GM12875 (cell line): Measurements from ENCODE around the gene YIPF6.
"Not testable (repeated sequence)": the region's sequence is repeated elsewhere in the genome, so short reads cannot be mapped to it uniquely, and the experiment has no call there.

ENCODE experiments used
- H3K4me3 ChIP-seq: one replicate; pipeline ENCODE4 v1.5.1; 2011; ENCODE audit warnings: low read depth, low read length, control low read depth
- TF ChIP-seq, protein P1 (sequence below): IDR thresholded peaks from 2 replicates; pipeline ENCODE4 v1.5.1; 2011; ENCODE audit warnings: low read depth, mild to moderate bottlenecking, control low read depth, inconsistent platforms, low read length, moderate library complexity, borderline replicate concordance; ENCODE audit not compliant: insufficient read depth

YIPF6 gene

DNA sequence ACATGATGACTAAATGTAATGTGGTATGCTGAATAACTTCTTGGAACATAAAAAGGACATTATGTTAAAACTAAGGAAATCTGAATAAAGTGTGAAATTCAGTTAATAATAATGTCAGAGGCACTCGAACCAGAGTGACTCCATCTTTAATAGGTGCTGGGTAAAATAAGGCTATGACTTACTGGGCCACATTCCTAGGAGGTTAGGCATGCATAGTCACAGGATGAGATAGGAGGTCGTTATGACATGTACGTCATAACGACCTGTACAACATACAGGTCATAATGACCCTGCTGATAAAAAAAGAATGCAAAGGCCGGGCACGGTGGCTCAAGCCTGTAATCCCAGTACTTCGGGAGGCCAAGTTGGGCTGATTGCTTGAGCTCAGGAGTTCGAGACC lies 36.7 kb upstream of the YIPF6 start:
- TF ChIP-seq, protein P1, sequence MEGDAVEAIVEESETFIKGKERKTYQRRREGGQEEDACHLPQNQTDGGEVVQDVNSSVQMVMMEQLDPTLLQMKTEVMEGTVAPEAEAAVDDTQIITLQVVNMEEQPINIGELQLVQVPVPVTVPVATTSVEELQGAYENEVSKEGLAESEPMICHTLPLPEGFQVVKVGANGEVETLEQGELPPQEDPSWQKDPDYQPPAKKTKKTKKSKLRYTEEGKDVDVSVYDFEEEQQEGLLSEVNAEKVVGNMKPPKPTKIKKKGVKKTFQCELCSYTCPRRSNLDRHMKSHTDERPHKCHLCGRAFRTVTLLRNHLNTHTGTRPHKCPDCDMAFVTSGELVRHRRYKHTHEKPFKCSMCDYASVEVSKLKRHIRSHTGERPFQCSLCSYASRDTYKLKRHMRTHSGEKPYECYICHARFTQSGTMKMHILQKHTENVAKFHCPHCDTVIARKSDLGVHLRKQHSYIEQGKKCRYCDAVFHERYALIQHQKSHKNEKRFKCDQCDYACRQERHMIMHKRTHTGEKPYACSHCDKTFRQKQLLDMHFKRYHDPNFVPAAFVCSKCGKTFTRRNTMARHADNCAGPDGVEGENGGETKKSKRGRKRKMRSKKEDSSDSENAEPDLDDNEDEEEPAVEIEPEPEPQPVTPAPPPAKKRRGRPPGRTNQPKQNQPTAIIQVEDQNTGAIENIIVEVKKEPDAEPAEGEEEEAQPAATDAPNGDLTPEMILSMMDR = no peak
- no peak overlapping the region for H3K4me3 ChIP-seq

DNA sequence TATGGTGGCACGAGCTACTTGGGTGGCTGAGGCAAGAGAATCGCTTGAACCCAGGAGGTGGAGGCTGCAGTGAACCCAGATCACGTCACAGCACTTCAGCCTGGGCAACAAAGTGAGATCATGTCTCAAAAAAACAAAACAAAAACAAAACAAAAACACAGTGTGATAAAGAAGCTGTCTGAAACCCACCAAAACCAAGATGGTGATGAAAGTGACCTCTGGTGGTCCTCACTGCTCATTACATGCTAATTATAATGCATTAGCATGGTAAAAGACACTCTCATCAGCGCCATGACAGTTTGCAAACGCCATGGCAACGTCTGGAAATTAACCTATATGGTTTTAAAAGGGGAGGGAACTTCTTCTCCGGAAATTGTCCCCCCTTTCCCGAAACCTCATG lies 36.2 kb upstream of the YIPF6 start:
- TF ChIP-seq, protein P1 = peak; percentile 40; the same call in 1 of the 2 replicates
- H3K4me3 ChIP-seq = no peak overlapping the region

DNA sequence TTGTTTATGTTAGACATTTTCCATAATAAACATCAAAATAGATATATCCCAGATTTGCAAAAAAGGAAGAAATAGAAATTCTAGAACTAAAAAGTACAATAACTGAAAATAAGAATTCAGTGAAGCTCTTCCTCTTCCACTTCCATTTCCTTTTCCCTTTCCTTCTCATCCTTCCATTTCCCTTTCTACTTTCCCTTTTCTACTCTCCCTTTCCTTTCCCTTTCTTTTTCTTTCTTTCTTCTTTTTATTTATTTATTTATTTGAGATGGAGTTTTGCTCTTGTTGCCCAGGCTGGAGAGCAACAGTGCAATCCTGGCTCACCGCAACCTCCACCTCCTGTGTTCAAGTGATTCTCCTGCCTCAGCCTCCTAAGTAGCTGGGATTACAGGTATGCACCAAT lies 35.0 kb upstream of the YIPF6 start:
- TF ChIP-seq, protein P1 = no peak

DNA sequence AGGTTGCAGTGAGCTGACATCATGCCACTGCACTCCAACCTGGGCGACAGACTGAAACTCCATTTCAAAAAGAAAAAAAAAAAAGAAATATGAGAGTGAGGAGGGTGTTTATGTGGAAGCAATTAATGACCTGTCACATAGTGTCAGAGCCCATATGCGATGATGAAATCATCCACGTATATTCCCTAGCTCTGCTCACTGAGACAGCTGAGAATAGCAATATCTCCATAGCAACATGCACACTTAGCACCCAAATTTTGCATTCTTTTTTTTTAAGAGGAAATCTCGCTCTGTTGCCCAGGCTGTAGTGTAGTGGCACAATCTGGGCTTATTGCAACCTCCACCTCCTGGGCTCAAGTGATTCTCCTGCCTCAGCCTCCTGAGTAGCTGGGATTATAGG lies 34.1 kb upstream of the YIPF6 start:
- no peak overlapping the region for H3K4me3 ChIP-seq
- TF ChIP-seq, protein P1 = no peak

More for the DNA sequence above, 35.0 kb upstream of the YIPF6 start:
- no peak overlapping the region for H3K4me3 ChIP-seq

DNA sequence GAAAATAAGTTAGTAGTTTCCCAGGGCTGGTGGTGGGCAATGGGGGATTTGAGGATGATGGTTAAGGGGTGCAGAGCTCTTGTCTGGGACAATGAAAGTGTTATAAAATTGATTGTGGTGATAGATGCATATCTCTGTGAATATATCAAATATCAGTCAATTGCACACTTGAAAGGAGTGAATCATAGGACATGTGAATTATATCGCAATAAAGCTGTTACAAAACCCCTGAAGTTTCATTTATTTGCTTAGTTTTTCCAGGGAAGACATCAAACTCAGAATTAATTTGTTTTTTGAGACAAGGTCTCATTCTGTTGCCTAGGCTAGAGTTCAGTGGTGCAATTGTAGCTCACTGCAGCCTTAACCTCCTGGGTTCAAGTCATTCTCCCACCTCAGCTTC lies 17.9 kb upstream of the YIPF6 start:
- TF ChIP-seq, protein P1 = no peak
- H3K4me3 ChIP-seq = no peak overlapping the region

DNA sequence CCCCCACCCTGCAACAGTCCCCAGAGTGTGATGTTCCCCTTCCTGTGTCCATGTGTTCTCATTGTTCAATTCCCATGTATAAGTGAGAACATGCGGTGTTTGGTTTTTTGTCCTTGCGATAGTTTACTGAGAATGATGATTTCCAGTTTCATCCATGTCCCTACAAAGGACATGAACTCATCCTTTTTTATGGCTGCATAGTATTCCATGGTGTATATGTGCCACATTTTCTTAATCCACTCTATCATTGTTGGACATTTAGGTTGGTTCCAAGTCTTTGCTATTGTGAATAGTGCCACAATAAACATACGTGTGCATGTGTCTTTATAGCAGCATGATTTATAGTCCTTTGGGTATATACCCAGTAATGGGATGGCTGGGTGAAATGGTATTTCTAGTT lies 12.7 kb upstream of the YIPF6 start:
- H3K4me3 ChIP-seq = not testable (repeated sequence)

- no peak overlapping the region for H3K4me3 ChIP-seq
- TF ChIP-seq, protein P1 = no peak
These were observed 11.6 kb upstream of the YIPF6 start for GRCh38 chrX:68487254-68487653.

DNA sequence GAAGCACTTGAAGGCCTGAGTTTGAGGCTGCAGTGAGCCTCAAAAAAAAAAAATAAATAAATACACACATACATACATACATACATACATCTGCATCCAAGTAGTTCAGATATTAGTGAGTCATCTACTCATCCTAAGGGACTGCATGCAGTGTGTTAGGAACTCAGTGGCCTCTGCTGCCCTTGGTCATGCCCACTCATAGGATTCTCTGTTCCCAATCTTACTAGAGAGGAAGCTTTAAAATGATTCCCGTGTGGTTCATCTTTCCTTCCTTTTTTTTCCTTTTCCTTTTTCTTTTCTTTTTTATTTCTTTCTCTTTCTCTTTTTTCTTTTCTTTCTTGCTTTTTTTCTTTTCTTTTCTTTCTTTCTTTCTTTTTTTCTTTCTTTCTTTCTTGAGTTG lies 10.9 kb upstream of the YIPF6 start:
- no peak overlapping the region for H3K4me3 ChIP-seq
- TF ChIP-seq, protein P1 = no peak
